Central memory CD8-positive, alpha-beta T cell (primary cell): Measurements from ENCODE around the gene MAP2K6.

Experiments used
- ATAC-seq: fragments of 150-1000 bp; cut with Tn5 transposase; replicated peaks from 2 replicates; pipeline ENCODE4 v1.10.0; 2022; ENCODE audit warnings: mild to moderate bottlenecking, moderate FRiP score, moderate number of reproducible peaks; ENCODE audit not compliant: poor library complexity, severe bottlenecking; ENCODE audit errors: extremely low read depth
- DNase-seq, 2 donors: peaks; one replicate each; pipeline ENCODE4 v3.0.0; 2021; ENCODE audit warnings: low spot score in 2 of 2
- H3K27ac Mint-ChIP-seq: one replicate; pipeline ENCODE4 v1.8.0; 2022; ENCODE audit warnings: low read depth, mild to moderate bottlenecking, moderate library complexity, mixed read lengths
- H3K27me3 Mint-ChIP-seq: one replicate; pipeline ENCODE4 v1.8.0; 2022; ENCODE audit warnings: mixed read lengths
- H3K36me3 Mint-ChIP-seq: one replicate; pipeline ENCODE4 v1.8.0; 2022; ENCODE audit warnings: mild to moderate bottlenecking, moderate library complexity, mixed read lengths; ENCODE audit not compliant: insufficient read depth
- H3K4me1 Mint-ChIP-seq: one replicate; pipeline ENCODE4 v1.8.0; 2022; ENCODE audit warnings: mixed read lengths
- H3K4me3 Mint-ChIP-seq: one replicate; pipeline ENCODE4 v1.8.0; 2022; ENCODE audit warnings: mild to moderate bottlenecking, moderate library complexity, mixed read lengths
- H3K9me3 Mint-ChIP-seq: one replicate; pipeline ENCODE4 v1.8.0; 2022; ENCODE audit warnings: mixed read lengths

MAP2K6 gene

GRCh38 chr17:69540356-69540755 is 125.9 kb downstream of the MAP2K6 start:
- no peak overlapping the region for H3K4me3 Mint-ChIP-seq
- peaks cover 21% of the 10 kb centered on the region for H3K36me3 Mint-ChIP-seq
- DNase-seq: no peak

DNA sequence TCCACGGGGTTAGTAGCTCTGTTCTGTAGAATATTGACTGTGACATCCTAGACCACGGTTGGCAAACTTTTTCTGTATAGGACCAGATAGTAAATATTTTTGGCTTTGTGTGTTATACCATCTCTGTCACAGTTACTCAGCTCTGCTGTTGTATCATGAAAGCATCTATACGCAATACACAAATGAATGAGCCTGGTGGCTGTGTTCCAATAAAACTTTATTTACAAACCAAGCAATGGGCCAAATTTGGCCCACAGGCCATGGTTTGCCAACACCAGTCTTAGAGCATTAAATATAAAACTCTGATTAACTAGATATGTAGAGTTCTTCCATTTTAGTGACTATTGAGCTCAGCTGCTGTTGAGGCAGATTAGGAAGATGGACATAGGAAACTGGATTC is 132.7 kb downstream of the MAP2K6 start:
- ATAC-seq (no peak), DNase-seq (no peak)
- peaks cover 6% of the 10 kb centered on the region for H3K36me3 Mint-ChIP-seq
- H3K4me1 Mint-ChIP-seq: no peaks in the 10 kb centered on the region
- no peaks in the 10 kb centered on the region for H3K27me3 Mint-ChIP-seq
- H3K27ac Mint-ChIP-seq: no peak overlapping the region
- H3K4me3 Mint-ChIP-seq: no peak overlapping the region
- no peaks in the 10 kb centered on the region for H3K9me3 Mint-ChIP-seq

More at GRCh38 chr17:69540356-69540755, 125.9 kb downstream of the MAP2K6 start:
- Mint-ChIP-seq H3K9me3 (no peaks in the 10 kb centered on the region), H3K27ac (no peak overlapping the region), H3K27me3 (no peaks in the 10 kb centered on the region), H3K4me1 (no peaks in the 10 kb centered on the region)
- ATAC-seq: no peak

DNA sequence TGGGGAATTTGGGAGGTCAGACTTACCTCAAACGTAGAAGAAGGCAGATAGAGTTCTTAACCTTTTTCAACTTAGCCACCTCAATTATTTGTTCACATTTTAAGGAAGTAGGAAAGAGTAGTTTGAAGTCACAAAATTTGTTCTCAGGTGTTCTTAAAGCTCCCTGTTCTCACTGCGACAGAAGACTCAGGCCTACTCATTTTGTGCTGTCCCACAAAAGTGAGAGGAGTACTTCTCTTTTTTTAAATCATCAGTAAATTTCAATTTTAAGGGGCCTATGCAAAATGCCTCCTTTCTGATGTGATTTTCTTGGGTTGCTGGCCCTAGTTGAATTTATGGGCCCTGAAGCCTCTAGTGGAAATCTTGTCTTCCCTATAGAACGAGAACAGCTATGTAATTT is 133.4 kb downstream of the MAP2K6 start:
- H3K4me1 Mint-ChIP-seq: no peaks in the 10 kb centered on the region
- ATAC-seq (no peak), DNase-seq (no peak)
- H3K27ac Mint-ChIP-seq: no peak overlapping the region
- H3K9me3 Mint-ChIP-seq: no peaks in the 10 kb centered on the region
- H3K27me3 Mint-ChIP-seq: no peaks in the 10 kb centered on the region
- no peak overlapping the region for H3K4me3 Mint-ChIP-seq
- peaks cover 7% of the 10 kb centered on the region for H3K36me3 Mint-ChIP-seq

GRCh38 chr17:69551212-69552010 is 136.9 kb downstream of the MAP2K6 start:
- Mint-ChIP-seq H3K27ac (no peak overlapping the region), H3K4me3 (no peak overlapping the region), H3K4me1 (no peaks in the 10 kb centered on the region), H3K27me3 (no peaks in the 10 kb centered on the region), H3K9me3 (no peaks in the 10 kb centered on the region), H3K36me3 (peaks cover 5% of the 10 kb centered on the region)
- DNase-seq (no peak), ATAC-seq (no peak)

DNA sequence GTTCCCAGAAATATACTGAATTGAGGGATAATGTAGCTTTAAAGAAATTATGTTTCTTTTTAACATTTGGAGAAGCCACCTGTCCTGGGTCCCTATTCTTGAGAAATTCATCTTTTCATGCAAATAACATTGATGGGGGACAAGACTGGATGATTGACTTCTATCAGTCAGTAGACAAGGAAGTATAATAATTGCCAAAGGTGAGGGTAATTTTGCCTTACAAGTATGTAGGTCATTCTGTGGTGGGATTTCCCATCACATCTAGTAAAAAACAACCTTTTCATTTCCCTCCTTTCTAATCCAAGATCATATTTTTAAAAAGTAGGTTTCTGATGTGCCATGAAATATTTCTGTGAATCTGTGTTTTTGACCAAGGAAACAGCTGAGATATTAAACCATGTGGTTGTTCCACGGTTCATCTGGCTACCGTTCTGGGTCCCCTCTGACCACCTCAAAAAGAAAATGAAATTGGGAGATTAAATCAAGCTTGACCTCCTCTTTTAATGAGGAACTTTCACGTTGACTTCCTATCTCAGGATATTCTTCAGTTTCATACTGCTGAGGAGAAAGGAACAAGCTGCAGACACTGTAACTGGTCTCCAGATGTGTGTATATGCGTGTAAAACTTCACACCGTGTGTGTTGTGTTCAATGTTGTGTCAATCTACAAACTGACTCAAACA is 138.6 kb downstream of the MAP2K6 start:
- Mint-ChIP-seq H3K27me3 (no peaks in the 10 kb centered on the region), H3K9me3 (no peaks in the 10 kb centered on the region), H3K4me1 (no peaks in the 10 kb centered on the region), H3K27ac (no peak overlapping the region), H3K36me3 (peaks cover 4% of the 10 kb centered on the region), H3K4me3 (no peak overlapping the region)
- DNase-seq (no peak), ATAC-seq (no peak)

DNA sequence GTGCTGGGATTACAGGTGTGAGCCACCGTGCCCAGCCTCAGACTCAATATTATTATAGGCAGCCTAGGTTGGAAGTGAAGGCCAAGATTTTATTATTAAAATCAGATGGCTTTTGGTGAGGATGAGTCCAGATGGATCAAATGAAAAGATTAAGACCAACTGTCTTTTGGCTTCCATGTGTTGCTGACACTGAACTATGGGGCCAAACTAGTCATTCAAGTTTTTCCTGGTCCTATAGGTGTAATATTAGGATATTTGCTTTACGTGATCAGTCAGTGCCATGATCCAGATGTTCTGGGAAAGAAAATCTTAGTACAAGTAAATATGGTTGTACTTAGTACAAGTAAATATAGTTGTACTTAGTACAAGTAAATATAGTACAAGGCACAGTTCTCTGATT is 140.6 kb downstream of the MAP2K6 start:
- Mint-ChIP-seq H3K4me3 (no peak overlapping the region), H3K27ac (no peak overlapping the region), H3K27me3 (no peaks in the 10 kb centered on the region), H3K9me3 (no peaks in the 10 kb centered on the region), H3K36me3 (peaks cover 4% of the 10 kb centered on the region), H3K4me1 (no peaks in the 10 kb centered on the region)
- DNase-seq: no peak
- no peak for ATAC-seq

GRCh38 chr17:69557339-69557738 is 142.8 kb downstream of the MAP2K6 start:
- ATAC-seq: no peak
- Mint-ChIP-seq H3K27me3 (no peaks in the 10 kb centered on the region), H3K9me3 (no peaks in the 10 kb centered on the region), H3K4me3 (no peak overlapping the region), H3K36me3 (peaks cover 4% of the 10 kb centered on the region), H3K4me1 (no peaks in the 10 kb centered on the region), H3K27ac (no peak overlapping the region)
- no peak for DNase-seq

DNA sequence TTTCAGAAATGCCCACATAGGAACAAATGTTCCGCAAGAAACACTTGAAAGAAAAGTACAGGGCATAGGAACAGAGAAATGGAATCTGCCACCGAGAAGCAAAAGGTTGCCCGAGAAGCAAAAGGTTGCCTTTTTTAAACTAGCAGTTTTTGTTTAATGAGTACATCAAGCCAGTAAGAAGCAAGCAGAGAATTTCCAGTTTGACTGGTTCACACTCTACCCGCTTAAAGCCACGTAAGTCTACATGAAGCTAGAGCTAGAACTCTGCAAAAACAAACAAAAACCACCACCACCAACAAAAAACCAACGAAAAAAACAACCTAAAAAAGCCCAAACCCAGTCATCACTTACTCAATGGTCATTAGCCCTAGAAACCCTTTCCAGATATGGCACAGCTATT is 144.3 kb downstream of the MAP2K6 start:
- ATAC-seq: no peak
- H3K4me3 Mint-ChIP-seq: no peak overlapping the region
- no peaks in the 10 kb centered on the region for H3K9me3 Mint-ChIP-seq
- DNase-seq: no peak
- H3K4me1 Mint-ChIP-seq: no peaks in the 10 kb centered on the region
- H3K27ac Mint-ChIP-seq: no peak overlapping the region
- peaks cover 3% of the 10 kb centered on the region for H3K36me3 Mint-ChIP-seq
- H3K27me3 Mint-ChIP-seq: no peaks in the 10 kb centered on the region

- DNase-seq (no peak), ATAC-seq (no peak)
- Mint-ChIP-seq H3K9me3 (no peaks in the 10 kb centered on the region), H3K4me1 (no peaks in the 10 kb centered on the region), H3K4me3 (no peak overlapping the region), H3K36me3 (peaks cover 3% of the 10 kb centered on the region), H3K27me3 (no peaks in the 10 kb centered on the region), H3K27ac (no peak overlapping the region)
These were observed 146.5 kb downstream of the MAP2K6 start for GRCh38 chr17:69560987-69561441.

GRCh38 chr17:69561462-69561861 is 147.0 kb downstream of the MAP2K6 start:
- no peak overlapping the region for H3K27ac Mint-ChIP-seq
- ATAC-seq (no peak), DNase-seq (no peak)
- H3K27me3 Mint-ChIP-seq: no peaks in the 10 kb centered on the region
- peaks cover 3% of the 10 kb centered on the region for H3K36me3 Mint-ChIP-seq
- no peaks in the 10 kb centered on the region for H3K9me3 Mint-ChIP-seq
- no peak overlapping the region for H3K4me3 Mint-ChIP-seq
- H3K4me1 Mint-ChIP-seq: no peaks in the 10 kb centered on the region

- no peaks in the 10 kb centered on the region for H3K36me3 Mint-ChIP-seq
- peaks cover 8% of the 10 kb centered on the region for H3K4me1 Mint-ChIP-seq
- H3K4me3 Mint-ChIP-seq: no peak overlapping the region
- DNase-seq (no peak), ATAC-seq (no peak)
- peaks cover 20% of the 10 kb centered on the region for H3K27me3 Mint-ChIP-seq
- H3K9me3 Mint-ChIP-seq: no peaks in the 10 kb centered on the region
- H3K27ac Mint-ChIP-seq: no peak overlapping the region
These were observed 150.9 kb downstream of the MAP2K6 start for GRCh38 chr17:69565447-69565846.

DNA sequence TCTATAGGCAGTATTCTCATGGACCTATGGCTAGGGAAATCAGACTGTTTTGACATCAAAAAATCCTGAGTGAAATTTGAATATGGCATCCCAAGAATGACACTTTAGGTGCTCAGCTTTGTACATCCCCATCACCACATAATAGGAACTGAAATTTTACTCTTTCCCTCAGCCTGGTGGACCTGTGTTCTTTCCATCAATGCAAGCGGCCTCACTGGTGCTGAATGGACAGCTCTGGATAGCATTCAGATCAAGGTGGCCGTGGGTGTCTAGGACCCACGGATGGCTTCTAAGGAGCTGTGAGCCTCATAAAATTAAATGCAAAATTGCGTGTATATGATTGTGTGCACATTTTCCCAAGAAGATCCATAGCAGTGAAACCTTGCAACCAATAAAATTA is 152.6 kb downstream of the MAP2K6 start:
- DNase-seq (no peak), ATAC-seq (no peak)
- Mint-ChIP-seq H3K9me3 (no peaks in the 10 kb centered on the region), H3K4me3 (no peak overlapping the region), H3K4me1 (peaks cover 8% of the 10 kb centered on the region), H3K36me3 (no peaks in the 10 kb centered on the region), H3K27ac (no peak overlapping the region), H3K27me3 (peaks cover 32% of the 10 kb centered on the region)

GRCh38 chr17:69572747-69573146 is 158.2 kb downstream of the MAP2K6 start:
- no peak overlapping the region for H3K27ac Mint-ChIP-seq
- H3K4me3 Mint-ChIP-seq: no peak overlapping the region
- ATAC-seq: no peak
- no peaks in the 10 kb centered on the region for H3K36me3 Mint-ChIP-seq
- peaks cover 8% of the 10 kb centered on the region for H3K4me1 Mint-ChIP-seq
- no peaks in the 10 kb centered on the region for H3K9me3 Mint-ChIP-seq
- DNase-seq: no peak
- peaks cover 32% of the 10 kb centered on the region for H3K27me3 Mint-ChIP-seq
